Lung (tissue), 12 donors: ENCODE measurements around the gene NMNAT1. TPM values are rescaled to one million over a fixed set of nuclear protein-coding genes. Genes with fewer than 3 reads are reported as not detected.
"Not testable (repeated sequence)": the region's sequence is repeated elsewhere in the genome, so short reads cannot be mapped to it uniquely, and the experiment has no call there.

Source experiments
- ATAC-seq: fragments of 200-7000 bp; cut with Tn5 transposase; one replicate; pipeline ENCODE4 v1.9.1; 2020; ENCODE audit warnings: moderate number of reproducible peaks; ENCODE audit not compliant: insufficient read depth, low FRiP score
- DNase-seq, 3 donors: peaks; one replicate each; pipeline ENCODE4 v3.0.0-alpha.2; 2013 to 2017
- H3K27ac ChIP-seq, 2 donors: one replicate each; pipeline ENCODE4 v1.5.1; 2013; ENCODE audit warnings: mild to moderate bottlenecking in 2 of 2, moderate library complexity in 2 of 2, control low read depth in 1 of 2, inconsistent platforms in 1 of 2, low read depth in 1 of 2, low read length in 1 of 2
- H3K27me3 ChIP-seq, 3 donors: one replicate each; pipeline ENCODE4 v1.5.1; 2013; ENCODE audit warnings: low read length in 2 of 3; ENCODE audit not compliant: control insufficient read depth in 3 of 3, insufficient read depth in 3 of 3
- H3K36me3 ChIP-seq, 4 donors: one replicate each; pipeline ENCODE4 v1.5.1; 2013; ENCODE audit warnings: low read length in 4 of 4, mild to moderate bottlenecking in 1 of 4, moderate library complexity in 1 of 4; ENCODE audit not compliant: control insufficient read depth in 4 of 4, insufficient read depth in 4 of 4
- H3K4me1 ChIP-seq, 5 donors: one replicate each; pipeline ENCODE4 v1.5.1; 2013; ENCODE audit warnings: low read length in 5 of 5, mild to moderate bottlenecking in 2 of 5, moderate library complexity in 1 of 5; ENCODE audit not compliant: control insufficient read depth in 5 of 5, insufficient read depth in 5 of 5
- H3K4me3 ChIP-seq: one replicate; pipeline ENCODE4 v1.5.1; 2013; ENCODE audit warnings: mild to moderate bottlenecking, control low read depth, moderate library complexity
- H3K9ac ChIP-seq, 2 donors: one replicate each; pipeline ENCODE4 v1.5.1; 2013; ENCODE audit warnings: low read length in 2 of 2, control low read depth in 1 of 2; ENCODE audit not compliant: insufficient read depth in 1 of 2
- H3K9me3 ChIP-seq, 4 donors: one replicate each; pipeline ENCODE4 v1.5.1; 2013; ENCODE audit warnings: low read length in 3 of 4, mild to moderate bottlenecking in 1 of 4, moderate library complexity in 1 of 4; ENCODE audit not compliant: control insufficient read depth in 4 of 4, insufficient read depth in 3 of 4
- WGBS, 2 donors: extraction: QIAGEN DNeasy Blood & Tissue Kit; methylation state at CpG; one replicate each; pipeline ENCODE4 v1.1.7; 2013; 5-methylcytosine and 5-hydroxymethylcytosine counted together
- polyA plus RNA-seq, 2 donors: library from polyadenylated mRNA; stranded (reverse); fragments of 200-250 nt; gene quantifications; one replicate each; pipeline ENCODE4 v1.2.1, GENCODE V29; 2013
- total RNA-seq, 2 donors: library from RNA; depleted of rRNA in 1 of 2; stranded (reverse); fragments of >200 nt in 1 of 2; gene quantifications; one replicate each; pipeline ENCODE4 v1.2.1, GENCODE V29; 2014 to 2021
- TF ChIP-seq, protein P1 (sequence below): IDR thresholded peaks from 2 replicates; pipeline ENCODE4 v1.5.1; 2012; ENCODE audit warnings: mild to moderate bottlenecking; ENCODE audit errors: control extremely low read depth, extremely low read depth
- donor health status: control.
- donor health status: control.
- donor health status: Bipolar disorder and iron deficiency.
- donor health status: healthy.
- donor health status: DM: yes; HTN: yes; CAD: no.

Gene NMNAT1
- total and polyA plus RNA-seq, 4 donors: 4.1 to 8.6 (median 6.8) TPM

DNA sequence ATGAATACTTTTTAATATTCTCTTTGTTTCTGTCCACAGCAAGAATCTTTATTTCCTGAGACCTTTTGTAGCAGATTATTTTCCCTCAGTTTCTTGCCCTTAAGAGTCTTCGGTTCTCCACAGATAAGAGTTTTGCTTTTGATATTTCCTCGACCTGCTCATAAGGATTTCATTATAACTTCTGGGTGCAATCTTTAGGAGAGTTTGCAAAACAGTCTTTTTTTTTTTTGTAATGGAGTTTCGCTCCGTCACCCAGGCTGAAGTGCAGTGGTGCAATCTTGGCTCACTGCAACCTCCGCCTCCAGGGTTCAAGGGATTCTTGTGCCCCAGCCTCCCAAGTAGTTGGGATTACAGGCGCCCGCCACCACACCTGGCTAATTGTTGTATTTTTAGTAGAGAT, 79.4 kb downstream of the NMNAT1 start:
- ATAC-seq (no peak), DNase-seq (no peak)
- Histone ChIP-seq H3K9me3 (no peaks in the 10 kb centered on the region), H3K27ac (no peak overlapping the region), H3K4me3 (no peak overlapping the region), H3K27me3 (no peaks in the 10 kb centered on the region), H3K36me3 (no peaks in the 10 kb centered on the region), H3K9ac (no peak overlapping the region), H3K4me1 (no peaks in the 10 kb centered on the region)
- 41 to 77% methylated on average over 7 of the region's 7 CpGs for WGBS, 2 donors
- TF ChIP-seq, protein P1, sequence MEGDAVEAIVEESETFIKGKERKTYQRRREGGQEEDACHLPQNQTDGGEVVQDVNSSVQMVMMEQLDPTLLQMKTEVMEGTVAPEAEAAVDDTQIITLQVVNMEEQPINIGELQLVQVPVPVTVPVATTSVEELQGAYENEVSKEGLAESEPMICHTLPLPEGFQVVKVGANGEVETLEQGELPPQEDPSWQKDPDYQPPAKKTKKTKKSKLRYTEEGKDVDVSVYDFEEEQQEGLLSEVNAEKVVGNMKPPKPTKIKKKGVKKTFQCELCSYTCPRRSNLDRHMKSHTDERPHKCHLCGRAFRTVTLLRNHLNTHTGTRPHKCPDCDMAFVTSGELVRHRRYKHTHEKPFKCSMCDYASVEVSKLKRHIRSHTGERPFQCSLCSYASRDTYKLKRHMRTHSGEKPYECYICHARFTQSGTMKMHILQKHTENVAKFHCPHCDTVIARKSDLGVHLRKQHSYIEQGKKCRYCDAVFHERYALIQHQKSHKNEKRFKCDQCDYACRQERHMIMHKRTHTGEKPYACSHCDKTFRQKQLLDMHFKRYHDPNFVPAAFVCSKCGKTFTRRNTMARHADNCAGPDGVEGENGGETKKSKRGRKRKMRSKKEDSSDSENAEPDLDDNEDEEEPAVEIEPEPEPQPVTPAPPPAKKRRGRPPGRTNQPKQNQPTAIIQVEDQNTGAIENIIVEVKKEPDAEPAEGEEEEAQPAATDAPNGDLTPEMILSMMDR: no peak

DNA sequence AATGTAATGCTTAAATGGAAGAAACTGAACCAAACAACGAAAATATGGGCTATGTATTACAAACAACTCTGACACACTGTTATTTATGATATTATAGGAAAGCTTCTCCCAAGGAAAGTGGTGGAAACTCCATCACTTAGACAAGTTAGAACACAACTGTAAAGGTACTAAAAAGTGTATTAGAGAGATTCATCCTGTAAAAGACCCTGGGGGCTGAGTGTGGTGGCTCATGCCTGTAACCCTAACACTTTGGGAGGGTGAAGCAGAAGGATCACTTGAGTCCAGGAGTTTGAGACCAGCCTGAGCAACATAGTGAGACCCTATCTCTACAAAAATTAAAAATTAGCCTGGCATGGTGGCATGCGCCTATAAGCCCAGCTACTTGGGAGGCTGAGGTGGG, 82.1 kb downstream of the NMNAT1 start:
- Histone ChIP-seq H3K4me3 (no peak overlapping the region), H3K27me3 (no peaks in the 10 kb centered on the region), H3K36me3 (no peaks in the 10 kb centered on the region), H3K27ac (no peak overlapping the region), H3K9ac (no peak overlapping the region), H3K4me1 (no peaks in the 10 kb centered on the region), H3K9me3 (no peaks in the 10 kb centered on the region)
- DNase-seq: no peak
- TF ChIP-seq, protein P1: no peak
- 87 to 88% methylated on average over 2 of the region's 2 CpGs for WGBS, 2 donors
- ATAC-seq: no peak

DNA sequence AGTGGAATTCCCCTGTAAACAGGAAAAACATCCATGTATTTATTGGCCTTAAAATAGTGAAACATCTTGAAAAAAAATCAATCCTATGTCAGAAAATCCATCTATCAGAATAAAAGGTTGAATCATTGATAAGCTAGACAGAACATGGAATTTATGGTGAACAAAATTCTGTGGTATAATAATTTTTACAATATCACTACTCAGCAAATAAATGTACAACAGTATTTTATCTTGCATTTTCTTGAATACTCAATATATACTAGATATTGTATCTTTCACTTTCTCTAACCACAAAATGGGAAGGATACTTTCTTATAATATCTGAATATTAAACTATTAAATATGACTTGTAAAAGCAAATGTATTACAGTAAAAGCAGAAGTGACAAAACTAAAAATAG, 83.8 kb downstream of the NMNAT1 start:
- Histone ChIP-seq H3K27ac (no peak overlapping the region), H3K27me3 (no peaks in the 10 kb centered on the region), H3K4me3 (no peak overlapping the region), H3K4me1 (no peaks in the 10 kb centered on the region), H3K9ac (no peak overlapping the region), H3K36me3 (no peaks in the 10 kb centered on the region), H3K9me3 (no peaks in the 10 kb centered on the region)
- no peak for DNase-seq
- no peak for ATAC-seq
- TF ChIP-seq, protein P1: no peak

DNA sequence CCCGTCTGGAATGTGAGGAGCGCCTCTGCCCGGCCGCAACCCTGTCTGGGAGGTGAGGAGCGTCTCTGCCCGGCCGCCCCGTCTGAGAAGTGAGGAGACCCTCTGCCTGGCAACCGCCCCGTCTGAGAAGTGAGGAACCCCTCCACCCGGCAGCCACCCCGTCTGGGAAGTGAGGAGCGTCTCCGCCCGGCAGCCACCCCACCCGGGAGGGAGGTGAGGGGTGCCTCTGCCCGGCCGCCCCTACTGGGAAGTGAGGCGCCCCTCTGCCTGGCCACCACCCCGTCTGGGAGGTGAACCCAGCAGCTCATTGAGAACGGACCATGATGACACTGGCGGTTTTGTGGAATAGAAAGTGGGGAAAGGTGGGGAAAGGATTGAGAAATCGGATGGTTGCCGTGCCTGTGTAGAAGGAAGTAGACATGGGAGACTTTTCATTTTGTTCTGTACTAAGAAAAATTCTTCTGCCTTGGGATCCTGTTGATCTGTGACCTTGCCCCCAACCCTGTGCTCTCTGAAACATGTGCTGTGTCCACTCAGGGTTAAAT, 85.8 kb downstream of the NMNAT1 start:
- not testable (repeated sequence) for DNase-seq, H3K9ac ChIP-seq, ATAC-seq, H3K9me3 ChIP-seq, H3K4me1 ChIP-seq, H3K27me3 ChIP-seq, H3K4me3 ChIP-seq, H3K27ac ChIP-seq, H3K36me3 ChIP-seq
- 53 to 72% methylated on average over 19 to 24 of the region's 24 CpGs for WGBS, 2 donors
